Ecto neural progenitor cell (in vitro differentiated cells): ENCODE measurements around the gene LCOR.
"Not testable (repeated sequence)": the region's sequence is repeated elsewhere in the genome, so short reads cannot be mapped to it uniquely, and the experiment has no call there.

ENCODE experiments used
- DNase-seq: peaks from one replicate; pipeline ENCODE4 v3.0.0-alpha.2; 2018; ENCODE audit warnings: low spot score

The LCOR gene

DNA sequence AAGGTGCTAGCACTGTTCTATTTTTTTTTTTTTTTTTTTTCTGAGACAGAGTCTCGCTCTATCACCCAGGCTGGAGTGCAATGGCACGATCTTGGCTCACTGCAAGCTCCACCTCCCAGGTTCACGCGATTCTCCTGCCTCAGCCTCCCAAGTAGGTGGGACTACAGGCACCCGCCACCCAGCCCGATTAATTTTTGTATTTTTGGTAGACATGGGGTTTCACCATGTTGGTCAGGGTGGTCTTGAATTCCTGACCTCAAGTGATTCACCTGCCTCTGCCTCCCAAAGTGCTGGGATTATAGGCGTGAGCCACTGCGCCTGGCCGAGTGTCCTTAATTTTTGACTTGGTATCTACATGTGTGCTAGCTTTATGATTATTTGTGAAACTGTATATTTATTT, 201.7 kb downstream of the LCOR start:
- not testable (repeated sequence) for DNase-seq

DNA sequence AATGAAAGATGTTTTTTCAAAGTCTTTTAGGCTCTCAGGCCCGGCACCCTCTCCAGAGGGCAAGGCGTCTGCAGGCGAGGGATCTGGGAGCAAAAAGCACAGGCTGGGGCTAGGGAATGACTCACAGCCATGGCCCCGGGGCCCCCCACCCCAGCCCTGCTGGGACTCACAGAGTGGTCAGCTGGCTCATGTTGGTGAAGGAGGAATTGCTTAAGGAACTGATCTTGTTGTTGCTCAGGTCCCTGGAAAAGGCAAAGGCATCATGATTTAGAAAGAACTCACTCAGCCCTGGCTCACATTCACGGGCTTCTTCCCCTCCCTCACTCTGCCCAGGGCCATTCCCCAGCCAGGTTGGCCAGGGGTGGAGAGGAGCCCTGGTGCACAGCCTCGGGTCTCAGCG, 202.2 kb downstream of the LCOR start:
- no peak for DNase-seq

DNA sequence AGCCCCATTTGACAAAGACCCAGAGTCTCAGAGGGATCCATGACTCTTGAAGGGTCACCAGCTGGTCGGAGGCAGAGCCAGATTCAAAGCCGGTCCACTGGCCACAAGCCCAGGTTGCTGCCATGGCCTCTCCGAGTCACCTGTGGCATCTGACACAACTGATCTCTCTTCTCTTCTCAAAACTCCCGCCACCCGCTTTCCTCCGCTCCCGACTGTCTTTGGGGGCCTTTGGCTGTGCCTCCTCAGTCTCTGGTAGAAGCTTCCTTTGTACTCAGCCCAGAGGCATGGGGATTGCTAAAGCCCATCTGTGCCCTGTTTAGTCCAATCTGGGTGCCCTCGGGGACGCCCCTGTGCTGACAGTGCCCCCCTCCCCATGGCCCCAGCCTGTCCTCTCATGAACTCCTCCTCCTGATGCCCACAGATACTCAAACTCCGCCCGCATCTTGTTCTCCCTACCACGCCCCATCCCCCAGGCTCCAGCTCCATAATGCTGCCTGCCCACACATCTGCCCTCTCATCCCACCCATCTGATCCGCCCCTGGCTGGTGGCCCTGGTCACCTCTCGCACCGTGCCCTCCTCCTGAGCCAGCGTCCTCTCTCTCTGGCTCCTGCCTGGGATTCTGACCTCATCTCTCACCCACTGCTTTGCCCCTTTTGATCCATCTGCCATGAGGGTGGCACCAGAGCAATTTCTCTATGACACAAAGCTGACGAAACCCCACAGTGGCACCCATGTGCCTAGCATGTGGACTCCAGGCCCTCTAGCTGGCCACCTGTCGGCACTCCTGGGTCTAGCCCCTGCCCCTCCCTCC, 203.1 kb downstream of the LCOR start:
- DNase-seq: no peak

DNA sequence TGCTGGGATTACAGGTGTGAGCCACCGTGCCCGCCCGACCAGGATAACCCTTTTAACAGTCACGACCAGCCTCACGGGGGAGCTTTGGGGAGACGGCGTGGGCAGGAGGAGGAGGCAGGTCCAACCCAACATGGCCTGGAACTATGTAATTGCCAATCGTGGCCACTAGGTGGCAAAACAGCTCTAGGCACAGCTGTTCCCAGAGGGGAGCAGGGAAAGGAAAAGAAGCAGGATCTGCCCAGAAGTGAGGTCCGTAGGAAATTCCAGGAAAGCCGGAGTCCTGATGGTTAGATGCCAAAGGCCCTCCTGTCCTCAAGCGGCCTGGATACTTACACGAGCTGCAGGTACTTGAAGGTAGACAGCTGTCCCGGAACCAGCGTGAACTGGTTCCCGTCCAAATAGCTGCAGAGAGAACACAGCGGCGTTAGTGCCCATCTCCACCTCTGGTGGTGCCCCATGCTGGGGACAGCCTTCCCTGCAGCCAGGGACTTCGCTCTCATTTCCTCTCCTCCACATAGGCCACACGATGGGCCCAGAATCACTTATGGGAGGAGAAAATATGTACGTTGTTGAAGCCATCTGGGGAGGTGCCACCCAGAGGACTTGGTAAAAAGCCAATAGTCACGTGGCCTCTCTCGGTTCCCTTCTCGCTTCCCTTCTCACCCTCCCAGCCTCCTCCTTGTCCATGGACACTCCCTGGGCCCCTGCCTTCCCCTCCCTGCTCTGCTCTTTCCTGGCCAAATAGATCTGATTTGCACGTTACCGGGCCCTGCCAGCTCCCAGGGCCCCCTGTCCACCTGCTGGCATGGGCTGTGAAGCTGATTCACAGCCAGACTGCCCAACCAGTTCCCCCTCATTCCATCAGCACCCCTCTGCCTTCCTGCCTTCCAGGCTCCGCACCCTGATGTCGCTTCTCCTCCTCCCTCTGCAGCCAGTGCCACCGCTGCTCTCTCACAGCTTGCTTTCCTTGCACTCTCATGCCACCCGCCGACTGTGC, 205.6 kb downstream of the LCOR start:
- DNase-seq: peak; percentile 87

DNA sequence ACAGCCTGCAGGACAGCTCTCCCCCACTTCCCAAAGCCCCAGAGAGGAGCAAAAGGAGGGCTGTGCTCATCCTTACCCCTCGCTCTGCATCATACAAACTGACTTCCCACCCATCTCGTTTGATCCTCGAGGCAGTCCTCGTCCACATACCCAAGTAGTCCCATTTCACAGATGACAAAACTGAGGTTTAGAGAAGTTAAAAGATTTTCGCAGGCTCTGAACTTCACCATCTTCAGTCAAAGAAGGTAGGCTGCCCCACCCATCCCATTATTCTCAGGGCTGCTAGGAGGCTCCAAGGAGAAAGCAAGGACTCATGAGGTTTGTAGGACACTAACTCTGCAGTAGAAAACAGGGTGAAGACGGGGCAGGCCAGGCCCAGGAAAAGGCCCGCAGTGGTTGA, 206.6 kb downstream of the LCOR start:
- DNase-seq: no peak

DNA sequence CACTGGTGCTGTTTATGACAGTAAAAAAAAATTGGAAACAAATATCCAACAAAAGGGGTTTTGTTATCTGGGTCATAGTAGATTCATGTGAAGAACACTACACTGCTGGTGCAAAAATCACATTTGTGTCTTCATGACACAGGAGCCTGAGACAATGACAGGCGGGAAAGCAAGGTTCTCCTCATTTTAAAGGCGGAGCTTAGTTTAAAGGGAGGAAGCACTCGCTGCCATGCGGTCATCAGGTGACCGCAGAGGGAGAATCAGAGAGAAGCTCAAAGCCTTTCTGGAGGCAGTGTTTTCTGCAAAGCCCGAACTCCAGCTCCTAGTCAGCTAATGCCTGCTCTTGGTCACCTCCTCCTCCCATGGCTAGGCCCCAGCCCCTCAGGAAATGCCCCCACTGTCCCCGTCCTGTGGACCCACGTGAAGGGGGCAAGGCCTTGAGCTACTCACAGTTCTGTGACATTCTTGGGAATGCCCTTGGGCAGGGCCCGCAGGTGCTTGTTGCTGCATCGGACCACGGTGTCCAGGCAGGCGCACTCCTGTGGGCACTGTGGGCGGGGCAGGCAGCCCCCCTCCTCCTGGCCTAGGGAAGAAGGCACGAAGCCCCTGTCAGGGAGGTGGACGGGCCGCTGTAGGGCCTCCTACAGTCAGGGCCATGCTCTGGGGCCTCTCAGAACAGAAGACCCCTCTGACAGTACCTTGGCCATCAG, 207.6 kb downstream of the LCOR start:
- no peak for DNase-seq

DNA sequence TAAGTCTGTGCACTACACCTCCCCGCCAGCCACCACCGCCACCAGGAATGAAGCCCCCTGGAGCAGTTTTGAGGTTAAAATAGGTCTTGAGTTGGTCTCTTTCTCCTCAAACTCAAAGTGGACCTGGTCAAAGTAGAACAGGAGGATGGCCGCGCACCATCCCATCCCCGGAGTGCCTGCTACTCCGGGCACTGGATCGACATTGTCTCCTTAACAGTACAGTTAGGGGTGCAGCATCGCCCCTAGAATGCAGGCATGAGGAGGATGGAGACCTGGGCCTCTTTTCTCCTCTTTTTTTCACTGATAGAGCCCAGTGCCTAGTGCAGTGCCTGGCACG, 208.1 kb downstream of the LCOR start:
- DNase-seq: no peak

DNA sequence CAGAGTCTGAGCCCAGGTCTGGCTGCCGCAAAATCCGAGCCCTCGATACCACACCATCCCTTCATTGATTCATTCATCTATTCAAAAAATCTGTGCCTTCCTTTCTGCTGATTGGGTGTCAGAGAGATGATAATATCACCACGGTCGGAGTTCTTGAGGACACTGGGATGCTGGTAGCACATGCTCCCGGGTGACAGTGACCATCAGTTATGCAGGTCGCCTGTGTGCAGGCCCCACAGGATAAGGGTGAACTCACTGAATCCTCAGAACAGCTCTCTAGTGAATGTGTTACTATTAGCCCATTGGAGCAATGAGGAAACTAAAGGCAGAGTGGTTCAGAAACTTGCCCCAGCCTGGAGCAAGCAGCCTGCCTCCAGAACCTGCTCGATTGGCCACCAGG, 208.6 kb downstream of the LCOR start:
- no peak for DNase-seq

DNA sequence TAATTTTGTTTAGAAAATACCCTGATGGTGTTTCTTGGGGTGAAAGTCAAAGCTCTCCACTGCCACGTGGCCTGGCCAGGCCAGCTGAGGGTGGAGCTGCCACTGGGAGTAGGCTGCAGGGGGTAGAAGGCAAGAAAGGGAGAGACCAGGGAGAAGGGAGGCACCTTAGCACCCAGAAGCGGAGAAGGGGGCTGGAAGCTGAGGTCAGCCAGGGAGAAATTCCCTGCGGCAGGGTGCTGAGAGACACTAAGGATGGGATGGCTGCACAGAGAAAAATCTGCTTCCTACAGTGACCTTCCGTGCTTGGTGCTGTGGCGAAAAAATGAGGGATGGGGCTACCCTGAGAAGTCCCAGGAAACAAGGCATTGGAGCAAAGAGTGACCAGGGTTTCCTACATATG, 210.0 kb downstream of the LCOR start:
- no peak for DNase-seq

DNA sequence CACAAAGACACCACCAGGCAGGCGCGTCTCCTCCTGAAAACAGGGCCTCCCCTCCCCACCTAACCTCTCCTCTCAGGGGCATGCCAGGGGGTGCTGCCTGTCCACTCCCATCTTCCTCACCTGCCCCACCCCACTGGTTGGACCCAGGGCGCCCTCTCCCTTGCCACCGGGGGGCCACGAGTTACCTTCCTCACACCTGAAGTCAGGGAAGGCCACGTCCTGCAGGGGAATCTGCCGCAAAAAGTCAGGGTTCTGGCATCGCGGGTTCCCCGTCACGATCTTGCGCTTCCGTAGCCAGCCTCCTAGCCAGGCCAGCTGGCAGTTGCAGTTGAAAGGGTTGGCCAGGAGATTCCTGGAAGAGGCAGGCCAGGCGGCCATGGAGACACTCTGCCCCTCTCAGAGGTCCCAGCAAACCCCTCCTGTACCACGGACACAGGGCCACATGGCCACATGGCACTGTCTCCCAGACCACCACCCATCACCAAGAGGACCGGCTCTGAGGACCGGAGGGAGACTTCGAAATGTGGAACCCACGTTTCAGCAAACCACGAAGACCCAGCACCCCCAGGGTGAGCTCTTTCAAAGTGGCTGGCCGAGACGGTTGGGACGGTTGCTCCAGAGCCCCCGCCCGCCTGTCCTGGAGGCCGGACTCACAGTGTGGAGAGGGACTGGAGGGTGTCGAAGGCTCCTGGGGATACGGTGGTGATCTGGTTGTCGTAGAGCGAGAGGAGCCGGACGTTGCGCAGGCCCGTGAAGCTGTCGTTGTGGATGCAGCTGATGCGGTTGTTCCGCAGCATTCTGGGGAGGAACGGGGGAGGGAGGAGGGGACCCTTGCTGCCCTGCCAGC, 210.8 kb downstream of the LCOR start:
- DNase-seq: no peak

DNA sequence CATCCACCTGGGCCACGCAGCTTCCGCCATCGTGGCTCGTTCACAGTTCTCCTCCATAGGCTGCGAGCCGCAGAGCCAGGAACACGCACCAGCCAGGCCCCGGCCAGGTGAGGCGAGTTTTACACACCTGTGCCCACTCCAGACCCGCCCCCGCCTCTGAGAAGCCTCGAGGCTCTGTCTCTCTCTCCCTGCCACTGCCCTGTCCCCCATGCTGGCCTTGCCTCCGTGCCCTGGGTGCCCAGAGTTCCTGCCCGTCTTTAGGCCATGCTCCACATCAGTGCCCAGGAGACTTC, 211.4 kb downstream of the LCOR start:
- no peak for DNase-seq
